ENCODE data around the gene UBR7.

The UBR7 gene

GRCh38 chr14:93249128-93249831 lies 42.2 kb downstream of the UBR7 start:
- DNase-seq (ENCODE audit: low spot score): no peak

DNA sequence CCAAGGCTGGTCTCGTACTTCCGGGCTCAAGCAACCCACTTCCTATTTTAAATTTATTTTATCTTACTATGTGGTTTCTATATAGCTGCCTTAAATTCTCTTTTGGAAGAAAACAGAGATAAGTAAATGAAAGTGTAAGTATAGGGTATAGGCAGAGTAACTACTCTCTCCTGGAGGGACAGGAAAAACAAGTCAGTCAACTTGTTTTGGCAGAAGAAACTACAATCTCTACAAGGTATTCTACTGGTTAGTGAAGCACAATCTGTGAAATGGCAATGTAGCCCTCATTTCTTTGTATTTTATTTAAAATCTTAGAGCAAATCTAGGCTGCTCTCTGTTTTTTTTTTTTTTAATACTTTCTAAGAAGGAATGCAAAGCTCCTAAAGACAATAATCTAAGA lies 55.4 kb downstream of the UBR7 start:
- no peak for DNase-seq (ENCODE audit: low spot score)

GRCh38 chr14:93263416-93263815 lies 56.4 kb downstream of the UBR7 start:
- DNase-seq (ENCODE audit: low spot score): no peak

GRCh38 chr14:93266127-93266526 lies 59.1 kb downstream of the UBR7 start:
- no peak for DNase-seq (ENCODE audit: low spot score)

DNA sequence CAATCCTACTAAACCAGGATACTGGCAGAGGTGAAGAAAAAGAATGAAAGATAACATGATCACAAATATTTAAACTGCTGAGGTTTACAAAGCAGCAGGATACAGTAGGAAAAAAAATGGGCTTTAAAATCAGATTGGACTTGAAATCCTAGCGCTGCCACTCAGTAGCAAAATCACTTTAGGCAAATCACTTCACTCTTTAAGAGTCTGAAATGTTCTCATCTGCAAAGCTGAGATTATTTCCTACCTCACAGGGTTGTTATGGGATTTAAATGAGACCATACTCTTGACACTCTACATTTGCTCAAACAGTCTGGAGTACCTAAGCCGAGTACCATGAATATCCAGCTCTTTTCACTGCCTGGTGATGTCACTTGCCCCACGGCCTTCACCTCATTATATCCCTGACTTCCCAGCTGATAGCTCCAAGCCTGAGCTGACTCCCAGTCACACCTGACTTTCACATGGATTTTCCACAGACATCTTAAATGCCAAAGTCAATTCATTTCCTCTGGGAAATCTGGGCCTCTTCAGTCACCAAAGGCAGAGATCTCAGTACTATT lies 60.2 kb downstream of the UBR7 start:
- no peak for DNase-seq (ENCODE audit: low spot score)

DNA sequence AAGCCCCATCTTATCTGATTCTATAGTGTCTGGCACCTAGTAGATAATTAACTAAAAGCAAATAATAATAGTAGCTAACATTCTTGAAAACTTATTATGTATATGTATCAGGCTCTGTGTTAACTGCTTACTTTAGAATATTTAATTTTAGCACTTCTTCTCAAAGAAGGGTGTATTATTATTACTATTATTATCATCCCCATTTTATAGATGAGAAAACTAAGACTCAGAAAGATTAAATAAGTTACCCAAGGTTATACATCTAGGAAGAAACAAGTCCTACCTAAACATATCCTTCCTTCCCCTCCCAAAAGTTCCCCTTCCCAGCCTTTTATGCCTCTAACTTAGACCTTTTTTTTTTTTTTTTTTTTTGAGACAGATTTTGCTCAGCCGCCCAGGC lies 61.4 kb downstream of the UBR7 start:
- no peak for DNase-seq (ENCODE audit: low spot score)

DNA sequence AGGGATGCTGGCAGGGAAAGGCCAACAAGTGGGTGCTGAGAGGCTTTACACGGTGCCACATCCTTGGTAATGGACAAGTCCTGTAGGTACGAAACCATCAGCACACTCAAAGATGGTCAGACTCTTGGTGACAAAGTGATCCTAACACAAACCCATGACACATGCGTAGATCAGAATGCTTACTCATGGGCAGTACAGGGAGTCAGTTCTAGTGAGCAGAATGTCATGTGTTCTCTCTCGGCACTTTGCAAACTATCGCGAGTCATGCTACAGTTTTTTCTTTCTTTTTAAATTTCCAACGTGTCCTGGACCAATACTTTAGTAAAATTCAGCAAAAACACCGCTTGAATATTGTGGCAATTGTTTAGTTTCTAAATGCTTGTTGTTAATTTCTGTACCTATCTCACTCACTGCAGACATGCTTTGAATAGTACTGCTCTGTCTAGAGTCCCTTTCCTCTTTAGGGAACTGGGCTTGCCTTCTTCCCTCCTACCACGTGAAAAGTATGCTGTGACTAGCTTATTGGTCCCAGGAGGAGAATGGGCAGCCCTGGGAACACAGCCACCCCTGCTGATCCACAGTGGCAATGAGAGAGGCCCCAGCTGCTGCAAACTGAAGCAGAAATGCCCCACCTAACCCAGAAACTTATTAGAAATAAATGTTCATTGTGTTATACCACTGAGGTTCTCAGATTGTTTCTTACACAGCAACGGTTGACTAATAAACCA lies 62.4 kb downstream of the UBR7 start:
- DNase-seq (ENCODE audit: low spot score): no peak

DNA sequence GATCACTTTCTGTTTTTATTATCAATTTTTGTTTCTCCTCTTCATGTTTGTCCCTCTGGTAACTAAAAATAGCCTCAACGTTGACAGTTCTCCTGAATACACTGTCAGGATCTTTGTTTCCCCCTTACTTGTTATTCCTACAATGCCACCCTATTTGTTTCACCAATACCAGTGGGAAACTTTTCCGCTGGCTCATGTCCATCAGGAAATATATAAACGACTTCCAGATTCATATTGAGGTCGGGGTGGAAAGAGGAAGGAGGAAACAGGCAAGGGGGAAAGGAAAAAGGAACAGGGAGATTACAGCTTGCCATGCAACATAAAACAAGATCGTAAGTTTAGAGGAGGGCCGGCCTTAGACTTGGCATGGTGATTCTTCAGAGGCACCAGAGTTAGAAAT lies 64.1 kb downstream of the UBR7 start:
- DNase-seq (ENCODE audit: low spot score): no peak

DNA sequence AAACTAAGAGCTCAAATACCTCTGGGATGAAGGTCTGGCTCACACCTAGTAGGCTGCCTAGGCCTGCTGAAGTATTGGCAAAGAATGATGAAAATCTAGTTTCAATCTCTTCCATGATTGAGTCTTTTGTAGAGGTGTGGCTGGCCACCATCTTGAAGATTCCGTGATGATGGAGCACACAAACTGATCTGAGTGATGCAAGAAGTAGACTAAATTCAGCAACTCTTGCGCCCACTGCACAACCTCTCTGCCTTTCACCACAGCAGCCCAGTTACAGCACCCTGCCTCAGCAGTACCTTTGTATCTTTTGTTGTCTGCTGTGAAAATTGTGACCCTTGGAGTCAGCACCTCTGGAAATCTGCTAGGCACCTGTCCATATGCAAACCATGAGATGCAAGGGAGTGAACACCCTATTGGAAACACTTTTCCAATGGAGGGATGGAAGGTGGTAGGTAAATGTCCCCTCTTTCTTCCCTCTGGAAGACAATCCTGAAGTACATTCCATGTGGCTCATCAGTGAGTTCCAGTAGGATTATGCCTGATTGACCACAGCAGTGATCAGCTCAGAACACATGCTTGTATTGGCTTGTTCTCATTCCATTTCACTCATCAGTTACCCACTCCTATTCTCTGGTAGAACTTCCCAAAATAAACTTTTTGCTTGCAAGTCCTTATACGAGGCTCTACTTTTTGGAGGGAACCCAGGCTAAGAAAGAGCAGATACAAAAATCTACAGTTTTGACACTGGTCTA lies 67.2 kb downstream of the UBR7 start:
- no peak for DNase-seq (ENCODE audit: low spot score)

- DNase-seq (ENCODE audit: low spot score): no peak
Observed at GRCh38 chr14:93276031-93276716, 69.1 kb downstream of the UBR7 start.
